Measurements from ENCODE around the gene PRICKLE4. TPM values are rescaled to one million over a fixed set of nuclear protein-coding genes. Genes with fewer than 3 reads are reported as not detected.

The PRICKLE4 gene
- total RNA-seq, 1 experiment from 2014 or later: 0.70 TPM

GRCh38 chr6:41836022-41836659, 55.6 kb downstream of the PRICKLE4 start:
- DNase-seq: no peak
- H3K18ac ChIP-seq (ENCODE audit: insufficient read length, low read depth, low read length): no peak overlapping the region
- H3K79me1 ChIP-seq (ENCODE audit: insufficient read depth, low read depth, low read length, poor library complexity, severe bottlenecking): no peaks in the 10 kb centered on the region
- H4K5ac ChIP-seq (ENCODE audit: insufficient read length, low read depth, low read length): no peak overlapping the region
- no peak overlapping the region for H2BK5ac ChIP-seq (ENCODE audit: insufficient read length, low read length)
- H3K4me1 ChIP-seq (ENCODE audit: insufficient read depth, low read length): no peaks in the 10 kb centered on the region
- H2BK120ac ChIP-seq (ENCODE audit: low read depth, low read length, poor library complexity, severe bottlenecking): no peak overlapping the region
- H3K9ac ChIP-seq (ENCODE audit: extremely low read depth, insufficient read length, low read length): no peak overlapping the region
- H3K27me3 ChIP-seq (ENCODE audit: insufficient read depth, low read length): no peaks in the 10 kb centered on the region
- H3K79me2 ChIP-seq (ENCODE audit: insufficient read depth, low read length): no peaks in the 10 kb centered on the region
- no peak overlapping the region for H3K4me2 ChIP-seq (ENCODE audit: insufficient read depth, insufficient read length, low read length)
- no peaks in the 10 kb centered on the region for H3K9me3 ChIP-seq (ENCODE audit: control insufficient read depth, low read depth, low read length)
- Mint-ChIP-seq H3K4me3 (no peak overlapping the region), H3K9me3 (no peaks in the 10 kb centered on the region), H3K27ac (no peak overlapping the region), H3K27me3 (ENCODE audit: low read depth) (no peaks in the 10 kb centered on the region; the same call in 1 of the 2 replicates), H3K4me1 (no peaks in the 10 kb centered on the region), H3K36me3 (ENCODE audit: insufficient read depth in 1 of 3, low read depth in 3 of 3) (no peaks in the 10 kb centered on the region; a peak in 2 of 7 replicates)
- H3K23me2 ChIP-seq (ENCODE audit: insufficient read length, low read depth, low read length, poor library complexity, severe bottlenecking): no peaks in the 10 kb centered on the region
- no peak overlapping the region for H3K56ac ChIP-seq (ENCODE audit: insufficient read length, low read depth, low read length)
- no peak overlapping the region for H3K4ac ChIP-seq (ENCODE audit: low read depth, low read length)
- no peak overlapping the region for H2AK5ac ChIP-seq (ENCODE audit: insufficient read length, low read length)
- H4K8ac ChIP-seq (replicated peaks; ENCODE audit: insufficient read length, low read depth, low read length): no peak overlapping the region
- no peak overlapping the region for H4K91ac ChIP-seq (ENCODE audit: insufficient read length, low read depth, low read length)
- H4K20me1 ChIP-seq (ENCODE audit: control insufficient read depth, insufficient read depth, insufficient read length): no peaks in the 10 kb centered on the region
- no peak overlapping the region for H2BK20ac ChIP-seq (ENCODE audit: low read depth, low read length, poor library complexity, severe bottlenecking)
- H3K27ac ChIP-seq (ENCODE audit: insufficient read length, low read depth, low read length): no peak overlapping the region
- H3K23ac ChIP-seq (ENCODE audit: insufficient read length, low read depth, low read length): no peak overlapping the region
- H2AFZ ChIP-seq (ENCODE audit: low read length): no peak overlapping the region
- H2BK12ac ChIP-seq (ENCODE audit: insufficient read length, low read depth, low read length): no peak overlapping the region
- no peak overlapping the region for H3T11ph ChIP-seq (ENCODE audit: low read length)
- H2BK15ac ChIP-seq (ENCODE audit: low read depth, low read length): no peak overlapping the region
- no peak for TF ChIP-seq CTCF (conservative IDR thresholded peaks at IDR 0.05)
- no peak overlapping the region for H3K14ac ChIP-seq (ENCODE audit: insufficient read depth, low read length)
- no CpG with 5 or more reads among the region's 5 CpGs for WGBS (ENCODE audit: extremely low coverage, insufficient read length, low lambda C conversion rate)
